Activated T-helper 17 cell treated with anti-CD3 and anti-CD28 coated beads, Interleukin-2, amount 50 U/mL, for 72 hours (primary cell): ENCODE results near the gene FAM149A. TPM values are rescaled to one million over a fixed set of nuclear protein-coding genes. Genes with fewer than 3 reads are reported as not detected.

Experiments used
- ATAC-seq: fragments of 150-1000 bp; cut with Tn5 transposase; replicated peaks from 2 replicates; pipeline ENCODE4 v1.10.0; 2021; ENCODE audit warnings: mild to moderate bottlenecking, moderate library complexity
- H3K27ac Mint-ChIP-seq: one replicate; pipeline ENCODE4 v1.8.0; 2022; ENCODE audit warnings: mixed read lengths
- H3K27me3 Mint-ChIP-seq: one replicate; pipeline ENCODE4 v1.8.0; 2022; ENCODE audit warnings: mixed read lengths
- H3K36me3 Mint-ChIP-seq: one replicate; pipeline ENCODE4 v1.8.0; 2022; ENCODE audit warnings: low read depth, mild to moderate bottlenecking, mixed read lengths
- H3K4me1 Mint-ChIP-seq: one replicate; pipeline ENCODE4 v1.8.0; 2022; ENCODE audit warnings: mixed read lengths
- H3K4me3 Mint-ChIP-seq: one replicate; pipeline ENCODE4 v1.8.0; 2022; ENCODE audit warnings: mild to moderate bottlenecking, mixed read lengths
- H3K9me3 Mint-ChIP-seq: one replicate; pipeline ENCODE4 v1.8.0; 2022; ENCODE audit warnings: mixed read lengths
- total RNA-seq, 2 donors: library from RNA; stranded (reverse); gene quantifications; one replicate each; pipeline ENCODE4 v1.2.3, GENCODE V29; 2022

Gene FAM149A
- total RNA-seq, 2 donors from 2014 or later: 0.28 to 2.4 TPM

- Mint-ChIP-seq H3K27me3 (peaks cover 3% of the 10 kb centered on the region), H3K27ac (no peak overlapping the region), H3K4me1 (no peaks in the 10 kb centered on the region), H3K4me3 (no peak overlapping the region), H3K9me3 (no peaks in the 10 kb centered on the region), H3K36me3 (no peaks in the 10 kb centered on the region)
- ATAC-seq: no peak
Measured at GRCh38 chr4:186088523-186088922, 16.0 kb upstream of the FAM149A start.

GRCh38 chr4:186092296-186092695, 12.2 kb upstream of the FAM149A start:
- H3K4me3 Mint-ChIP-seq: no peak overlapping the region
- H3K27me3 Mint-ChIP-seq: peaks cover 9% of the 10 kb centered on the region
- H3K27ac Mint-ChIP-seq: no peak overlapping the region
- no peaks in the 10 kb centered on the region for H3K9me3 Mint-ChIP-seq
- no peaks in the 10 kb centered on the region for H3K36me3 Mint-ChIP-seq
- ATAC-seq: no peak
- H3K4me1 Mint-ChIP-seq: no peaks in the 10 kb centered on the region

GRCh38 chr4:186095406-186095805, 9.1 kb upstream of the FAM149A start:
- H3K9me3 Mint-ChIP-seq: no peaks in the 10 kb centered on the region
- peaks cover 6% of the 10 kb centered on the region for H3K27me3 Mint-ChIP-seq
- H3K4me1 Mint-ChIP-seq: no peaks in the 10 kb centered on the region
- no peak overlapping the region for H3K4me3 Mint-ChIP-seq
- ATAC-seq: no peak
- no peak overlapping the region for H3K27ac Mint-ChIP-seq
- no peaks in the 10 kb centered on the region for H3K36me3 Mint-ChIP-seq

- no peaks in the 10 kb centered on the region for H3K4me1 Mint-ChIP-seq
- ATAC-seq: no peak
- no peak overlapping the region for H3K27ac Mint-ChIP-seq
- no peak overlapping the region for H3K4me3 Mint-ChIP-seq
- peaks cover 6% of the 10 kb centered on the region for H3K27me3 Mint-ChIP-seq
- no peaks in the 10 kb centered on the region for H3K36me3 Mint-ChIP-seq
- H3K9me3 Mint-ChIP-seq: no peaks in the 10 kb centered on the region
Measured at GRCh38 chr4:186096681-186097165, 7.8 kb upstream of the FAM149A start.

- Mint-ChIP-seq H3K4me3 (no peak overlapping the region), H3K27ac (no peak overlapping the region), H3K4me1 (no peaks in the 10 kb centered on the region), H3K9me3 (no peaks in the 10 kb centered on the region), H3K27me3 (peaks cover 6% of the 10 kb centered on the region), H3K36me3 (no peaks in the 10 kb centered on the region)
- no peak for ATAC-seq
Measured at GRCh38 chr4:186097386-186097785, 7.1 kb upstream of the FAM149A start.

- Mint-ChIP-seq H3K9me3 (no peaks in the 10 kb centered on the region), H3K4me3 (no peak overlapping the region), H3K27me3 (peaks cover 28% of the 10 kb centered on the region), H3K36me3 (no peaks in the 10 kb centered on the region), H3K27ac (no peak overlapping the region), H3K4me1 (no peaks in the 10 kb centered on the region)
- no peak for ATAC-seq
Measured at GRCh38 chr4:186102931-186103330, 1.6 kb upstream of the FAM149A start.

GRCh38 chr4:186104890-186105646, 564 bp downstream of the FAM149A start:
- H3K27ac Mint-ChIP-seq: no peak overlapping the region
- H3K9me3 Mint-ChIP-seq: no peaks in the 10 kb centered on the region
- peak overlapping the region; percentile 70 for H3K4me3 Mint-ChIP-seq
- no peaks in the 10 kb centered on the region for H3K4me1 Mint-ChIP-seq
- no peaks in the 10 kb centered on the region for H3K36me3 Mint-ChIP-seq
- peaks cover 30% of the 10 kb centered on the region for H3K27me3 Mint-ChIP-seq
- ATAC-seq: peak; percentile 42

- no peaks in the 10 kb centered on the region for H3K4me1 Mint-ChIP-seq
- no peaks in the 10 kb centered on the region for H3K9me3 Mint-ChIP-seq
- H3K36me3 Mint-ChIP-seq: no peaks in the 10 kb centered on the region
- peak overlapping the region; percentile 70 for H3K4me3 Mint-ChIP-seq
- H3K27ac Mint-ChIP-seq: no peak overlapping the region
- no peak for ATAC-seq
- H3K27me3 Mint-ChIP-seq: peaks cover 30% of the 10 kb centered on the region
Measured at GRCh38 chr4:186105647-186106321, 1.3 kb downstream of the FAM149A start.

- H3K36me3 Mint-ChIP-seq: no peaks in the 10 kb centered on the region
- no peak for ATAC-seq
Measured at GRCh38 chr4:186107947-186108346, 3.4 kb downstream of the FAM149A start.

GRCh38 chr4:186108391-186108790, 3.9 kb downstream of the FAM149A start:
- ATAC-seq: no peak
- H3K36me3 Mint-ChIP-seq: no peaks in the 10 kb centered on the region
- H3K27me3 Mint-ChIP-seq: peaks cover 24% of the 10 kb centered on the region
- no peaks in the 10 kb centered on the region for H3K9me3 Mint-ChIP-seq
- H3K4me3 Mint-ChIP-seq: no peak overlapping the region
- H3K27ac Mint-ChIP-seq: no peak overlapping the region
- no peaks in the 10 kb centered on the region for H3K4me1 Mint-ChIP-seq

More at GRCh38 chr4:186107947-186108346, 3.4 kb downstream of the FAM149A start:
- Mint-ChIP-seq H3K4me1 (no peaks in the 10 kb centered on the region), H3K4me3 (no peak overlapping the region), H3K9me3 (no peaks in the 10 kb centered on the region), H3K27me3 (peaks cover 29% of the 10 kb centered on the region), H3K27ac (no peak overlapping the region)

- H3K27ac Mint-ChIP-seq: no peak overlapping the region
- no peak for ATAC-seq
- no peaks in the 10 kb centered on the region for H3K36me3 Mint-ChIP-seq
- no peak overlapping the region for H3K4me3 Mint-ChIP-seq
- H3K27me3 Mint-ChIP-seq: peaks cover 19% of the 10 kb centered on the region
- H3K4me1 Mint-ChIP-seq: no peaks in the 10 kb centered on the region
- H3K9me3 Mint-ChIP-seq: no peaks in the 10 kb centered on the region
Measured at GRCh38 chr4:186109245-186109644, 4.7 kb downstream of the FAM149A start.

- Mint-ChIP-seq H3K9me3 (no peaks in the 10 kb centered on the region), H3K4me3 (no peak overlapping the region), H3K27me3 (peaks cover 11% of the 10 kb centered on the region), H3K27ac (no peak overlapping the region), H3K4me1 (no peaks in the 10 kb centered on the region), H3K36me3 (no peaks in the 10 kb centered on the region)
- no peak for ATAC-seq
Measured at GRCh38 chr4:186116697-186117096, 12.2 kb downstream of the FAM149A start.

GRCh38 chr4:186118582-186118981, 14.1 kb downstream of the FAM149A start:
- H3K27ac Mint-ChIP-seq: no peak overlapping the region
- H3K27me3 Mint-ChIP-seq: peaks cover 11% of the 10 kb centered on the region
- no peaks in the 10 kb centered on the region for H3K4me1 Mint-ChIP-seq
- no peak for ATAC-seq
- no peak overlapping the region for H3K4me3 Mint-ChIP-seq
- H3K36me3 Mint-ChIP-seq: no peaks in the 10 kb centered on the region
- no peaks in the 10 kb centered on the region for H3K9me3 Mint-ChIP-seq

- no peak overlapping the region for H3K27ac Mint-ChIP-seq
- no peaks in the 10 kb centered on the region for H3K4me1 Mint-ChIP-seq
- no peaks in the 10 kb centered on the region for H3K9me3 Mint-ChIP-seq
- H3K27me3 Mint-ChIP-seq: peaks cover 11% of the 10 kb centered on the region
- no peak for ATAC-seq
- H3K4me3 Mint-ChIP-seq: no peak overlapping the region
- no peaks in the 10 kb centered on the region for H3K36me3 Mint-ChIP-seq
Measured at GRCh38 chr4:186121057-186121456, 16.6 kb downstream of the FAM149A start.

GRCh38 chr4:186128842-186129241, 24.3 kb downstream of the FAM149A start:
- Mint-ChIP-seq H3K27ac (no peak overlapping the region), H3K4me3 (no peak overlapping the region), H3K27me3 (peaks cover 6% of the 10 kb centered on the region), H3K4me1 (no peaks in the 10 kb centered on the region), H3K9me3 (no peaks in the 10 kb centered on the region), H3K36me3 (no peaks in the 10 kb centered on the region)
- ATAC-seq: no peak
